HS-27A (cell line): ENCODE results near the gene B9D2.

ENCODE experiments used
- DNase-seq: peaks from one replicate; pipeline ENCODE4 v3.0.0-alpha.2; 2012; ENCODE audit warnings: low read depth, missing footprints

The B9D2 gene

GRCh38 chr19:41327576-41328156, 36.3 kb downstream of the B9D2 start:
- no peak for DNase-seq

GRCh38 chr19:41327076-41327575, 36.8 kb downstream of the B9D2 start:
- DNase-seq: no peak

- DNase-seq: no peak
These were observed 37.8 kb downstream of the B9D2 start for GRCh38 chr19:41325947-41326706.

- DNase-seq: no peak
These were observed 38.4 kb downstream of the B9D2 start for GRCh38 chr19:41325640-41325946.

- DNase-seq: no peak
These were observed 38.9 kb downstream of the B9D2 start for GRCh38 chr19:41324921-41325639.

- DNase-seq: no peak
These were observed 39.7 kb downstream of the B9D2 start for GRCh38 chr19:41324231-41324702.

GRCh38 chr19:41323430-41324125, 40.4 kb downstream of the B9D2 start:
- DNase-seq: peak; percentile 95

GRCh38 chr19:41323023-41323422, 40.9 kb downstream of the B9D2 start:
- DNase-seq: no peak

GRCh38 chr19:41322451-41322850, 41.5 kb downstream of the B9D2 start:
- no peak for DNase-seq

- DNase-seq: peak; percentile 91
These were observed 42.2 kb downstream of the B9D2 start for GRCh38 chr19:41321600-41322270.

- DNase-seq: no peak
These were observed 42.7 kb downstream of the B9D2 start for GRCh38 chr19:41321204-41321599.

- DNase-seq: no peak
These were observed 43.4 kb downstream of the B9D2 start for GRCh38 chr19:41320568-41320967.

GRCh38 chr19:41320185-41320518, 43.8 kb downstream of the B9D2 start:
- no peak for DNase-seq

GRCh38 chr19:41319500-41320184, 44.3 kb downstream of the B9D2 start:
- no peak for DNase-seq

GRCh38 chr19:41318696-41319499, 45.1 kb downstream of the B9D2 start:
- DNase-seq: no peak

- DNase-seq: no peak
These were observed 47.5 kb downstream of the B9D2 start for GRCh38 chr19:41316306-41316920.

GRCh38 chr19:41311613-41312012, 52.3 kb downstream of the B9D2 start:
- DNase-seq: no peak

- DNase-seq: no peak
These were observed 52.9 kb downstream of the B9D2 start for GRCh38 chr19:41311072-41311471.

GRCh38 chr19:41310033-41310831, 53.7 kb downstream of the B9D2 start, which contains the start of gene CCDC97:
Gene CCDC97 (plus strand): TSS chr19:41310172. CDS start chr19:41310311, 139 bp downstream.
- peak; percentile 94 for DNase-seq
